Kidney glomerular epithelial cell (primary cell): ENCODE data around the gene MYBPHL.
A peak's percentile ranks its signal among the peaks of the same experiment; 100 is the strongest.

ENCODE experiments used
- DNase-seq: peaks from one replicate; lab custom pipeline; 2025; lab: John Stamatoyannopoulos, UW

MYBPHL gene

DNA sequence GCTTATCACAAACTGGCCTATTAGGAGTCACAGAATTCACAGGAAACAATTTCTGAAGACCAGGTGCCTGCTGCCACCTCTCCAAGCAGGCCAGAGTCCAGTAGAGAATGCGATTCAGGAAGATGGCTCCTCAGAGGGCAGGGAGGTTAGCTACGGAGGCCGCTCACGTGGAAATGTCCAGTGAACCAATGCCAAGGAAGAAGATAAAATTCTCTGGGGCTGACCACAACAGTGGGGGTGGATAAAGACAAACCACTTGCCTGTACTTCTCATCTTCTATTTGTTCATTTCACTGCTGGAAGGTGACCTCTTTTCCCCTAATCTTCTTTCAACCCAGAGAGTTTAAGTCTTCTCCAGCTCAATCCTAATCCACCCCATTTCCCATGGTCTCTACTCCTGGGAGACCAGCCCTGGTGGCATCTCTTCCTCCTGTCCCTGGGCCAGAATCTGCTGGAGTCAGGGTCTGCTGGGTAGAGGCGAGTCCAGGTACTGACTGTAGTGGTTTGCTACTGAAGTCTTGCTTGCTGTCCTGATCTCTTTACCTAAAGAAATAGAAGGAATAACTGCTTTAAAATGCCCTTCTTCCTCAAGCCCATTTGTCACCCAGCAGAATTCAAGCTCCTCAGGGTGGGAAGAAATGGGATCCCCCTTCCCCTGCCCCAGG is 27.1 kb downstream of the MYBPHL start:
- DNase-seq: peak; percentile 12

GRCh38 chr1:109277434-109278204 is 29.2 kb downstream of the MYBPHL start:
- DNase-seq: peak; percentile 23

DNA sequence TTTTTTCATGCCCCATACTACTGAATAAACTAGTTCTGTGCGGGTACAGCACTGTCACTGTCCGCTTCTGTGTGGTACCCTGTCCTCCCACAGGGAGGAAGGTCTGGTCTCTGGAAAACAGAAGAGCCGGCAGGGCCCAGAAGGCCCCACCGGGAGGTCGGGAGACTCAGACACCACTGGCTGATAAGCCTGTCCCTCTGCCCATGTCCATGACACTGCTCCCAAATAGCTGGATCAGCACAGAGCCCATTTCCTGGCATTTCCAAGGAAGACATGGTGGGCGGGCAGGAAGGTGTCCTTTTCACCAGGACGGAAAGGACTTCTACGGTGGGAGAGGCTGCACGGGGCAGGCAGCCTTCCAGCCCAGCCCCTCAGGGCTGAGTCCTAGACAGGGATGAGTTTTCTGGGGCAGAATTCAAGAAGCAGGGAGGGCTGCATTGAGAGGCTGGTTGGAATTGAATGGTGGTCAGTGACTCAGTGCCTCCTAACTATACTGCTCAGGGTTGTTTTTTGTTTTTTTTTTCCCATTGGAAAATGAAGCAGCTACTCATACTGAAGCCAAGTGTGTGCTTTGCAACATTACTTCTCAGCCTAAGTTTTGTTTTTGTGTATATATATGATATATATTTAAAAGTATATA is 31.0 kb downstream of the MYBPHL start:
- DNase-seq: peak; percentile 31

GRCh38 chr1:109274533-109275476 is 32.0 kb downstream of the MYBPHL start:
- peak; percentile 90 for DNase-seq

DNA sequence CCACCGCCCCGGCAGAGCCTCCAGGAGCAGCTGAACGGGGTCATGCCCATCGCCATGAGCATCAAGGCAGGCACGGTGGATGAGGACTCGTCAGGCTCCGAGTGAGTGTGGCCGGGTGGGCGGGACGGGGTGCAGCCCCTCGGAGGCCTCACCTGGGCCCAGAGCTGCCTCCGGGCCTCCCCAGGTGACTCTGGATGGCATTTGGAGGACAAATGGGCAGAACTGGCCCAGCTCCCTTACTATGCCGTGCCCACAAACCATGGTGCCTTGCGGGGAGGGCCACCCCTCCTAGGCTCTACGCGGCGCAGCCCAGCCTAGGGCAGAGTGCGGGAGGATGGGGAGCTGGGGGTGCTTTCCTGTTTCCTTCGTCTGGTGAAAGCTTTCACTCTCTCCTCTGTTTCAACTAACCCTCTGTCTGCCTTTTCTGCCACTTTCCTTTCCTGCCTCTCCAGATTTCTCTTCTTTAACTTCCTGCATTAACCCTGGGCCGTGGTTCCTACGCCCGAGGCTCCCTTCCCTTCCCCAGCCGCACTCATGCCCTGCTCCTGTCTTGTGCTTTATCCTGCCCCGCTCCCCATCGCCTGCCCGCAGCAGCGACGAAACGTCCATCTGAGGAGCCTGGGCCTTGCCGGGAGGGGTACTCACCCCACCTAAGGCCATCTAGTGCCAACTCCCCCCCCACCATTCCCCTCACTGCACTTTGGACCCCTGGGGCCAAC is 33.1 kb downstream of the MYBPHL start:
- no peak for DNase-seq

GRCh38 chr1:109272831-109273547 is 33.8 kb downstream of the MYBPHL start:
- DNase-seq: no peak

DNA sequence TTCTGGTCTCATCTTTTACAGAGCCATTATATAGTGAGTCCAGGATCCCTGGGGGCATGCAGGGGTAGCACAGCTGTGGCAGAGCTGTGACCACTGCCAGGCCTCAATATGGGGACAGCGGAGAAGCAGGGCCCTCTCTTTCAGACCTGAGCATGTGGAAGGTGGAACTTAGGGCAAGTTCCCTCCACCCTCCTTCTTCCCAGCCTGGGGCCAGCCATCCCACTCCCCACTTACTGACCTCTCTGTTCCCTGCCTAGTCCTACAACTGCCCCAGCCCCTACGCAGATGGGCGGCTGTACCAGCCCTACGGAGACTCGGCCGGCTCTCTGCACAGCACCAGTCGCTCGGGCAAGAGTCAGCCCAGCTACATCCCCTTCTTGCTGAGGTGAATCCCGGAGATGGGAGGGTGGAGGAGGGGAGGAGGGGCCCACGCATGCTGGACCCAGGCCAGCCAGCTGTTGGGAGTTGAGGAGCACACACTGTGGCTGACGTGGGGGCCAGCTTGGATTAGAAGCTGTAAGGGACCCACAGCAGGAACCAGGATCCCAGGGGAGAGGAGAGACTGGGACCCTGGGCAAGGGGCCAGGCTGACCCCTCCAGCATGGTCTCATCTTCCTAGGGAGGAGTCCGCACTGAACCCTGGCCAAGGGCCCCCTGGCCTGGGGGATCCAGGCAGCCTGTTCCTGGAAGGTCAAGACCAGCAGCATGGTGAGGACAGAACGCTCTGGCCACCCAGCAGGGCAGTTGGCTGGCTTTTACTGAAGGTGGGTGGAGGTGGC is 34.6 kb downstream of the MYBPHL start:
- no peak for DNase-seq

DNA sequence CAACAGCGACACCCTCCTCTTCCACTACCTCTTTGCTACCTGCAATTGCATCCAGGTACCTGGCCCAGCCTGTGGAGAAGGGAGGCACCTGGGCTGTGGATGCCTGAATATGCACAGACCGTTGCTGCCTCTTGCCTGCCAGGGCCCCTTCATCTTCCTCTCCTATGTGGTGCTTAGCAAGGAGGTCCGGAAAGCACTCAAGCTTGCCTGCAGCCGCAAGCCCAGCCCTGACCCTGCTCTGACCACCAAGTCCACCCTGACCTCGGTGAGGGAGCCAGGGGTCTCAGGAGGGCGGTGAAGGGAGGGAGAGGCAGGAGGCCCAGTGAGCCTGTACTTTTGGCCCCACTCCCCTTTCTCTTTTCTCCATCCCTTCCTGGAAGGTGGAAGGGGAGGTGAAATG is 35.4 kb downstream of the MYBPHL start:
- DNase-seq: no peak

GRCh38 chr1:109270623-109271317 is 36.0 kb downstream of the MYBPHL start:
- no peak for DNase-seq

- DNase-seq: no peak
These were observed 36.7 kb downstream of the MYBPHL start for GRCh38 chr1:109269981-109270622.

- no peak for DNase-seq
These were observed 37.4 kb downstream of the MYBPHL start for GRCh38 chr1:109269212-109269980.

- no peak for DNase-seq
These were observed 38.2 kb downstream of the MYBPHL start for GRCh38 chr1:109268431-109269211.

DNA sequence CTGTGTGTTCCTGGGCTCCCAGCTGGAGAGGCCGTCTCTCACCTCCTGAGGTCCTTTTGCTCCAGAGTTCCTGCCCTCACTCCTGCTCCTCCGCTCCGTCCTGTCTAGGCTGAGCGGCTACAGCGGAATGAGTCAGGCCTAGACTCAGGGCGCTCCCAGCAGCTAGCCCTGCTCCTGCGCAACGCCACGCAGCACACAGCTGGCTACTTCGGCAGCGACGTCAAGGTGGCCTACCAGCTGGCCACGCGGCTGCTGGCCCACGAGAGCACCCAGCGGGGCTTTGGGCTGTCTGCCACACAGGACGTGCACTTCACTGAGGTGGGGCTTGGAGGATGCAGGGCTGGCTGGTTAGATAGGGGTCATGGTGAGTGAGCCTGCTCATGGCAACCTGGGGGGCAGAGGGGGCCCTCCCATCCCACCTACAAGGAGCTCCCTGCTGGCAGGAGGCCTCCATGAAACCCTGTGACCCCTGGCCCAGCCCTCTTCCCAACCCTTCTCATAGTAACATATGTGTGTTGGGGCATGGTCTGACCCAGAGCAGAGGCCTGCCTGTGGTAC is 39.0 kb downstream of the MYBPHL start:
- DNase-seq: no peak

DNA sequence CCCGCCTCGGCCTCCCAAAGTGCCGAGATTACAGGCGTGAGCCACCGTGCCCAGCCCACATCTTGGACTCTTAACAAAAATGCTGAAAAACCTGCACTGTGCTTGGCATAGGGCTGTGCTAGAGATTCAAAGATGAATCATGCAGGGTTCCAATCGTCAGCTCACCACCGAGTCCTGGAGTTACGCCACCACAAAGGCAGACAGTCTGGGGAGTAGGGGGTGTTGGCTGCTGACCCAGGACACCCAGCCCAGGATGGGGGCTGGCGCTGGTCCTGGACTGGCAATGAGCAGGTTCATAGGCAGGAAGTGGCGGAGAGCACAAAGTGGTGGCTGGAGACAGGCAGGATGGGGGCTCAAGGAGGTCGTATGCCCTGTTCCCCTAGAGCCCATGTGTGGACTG is 39.8 kb downstream of the MYBPHL start:
- DNase-seq: no peak

- no peak for DNase-seq
These were observed 41.0 kb downstream of the MYBPHL start for GRCh38 chr1:109265741-109266330.

DNA sequence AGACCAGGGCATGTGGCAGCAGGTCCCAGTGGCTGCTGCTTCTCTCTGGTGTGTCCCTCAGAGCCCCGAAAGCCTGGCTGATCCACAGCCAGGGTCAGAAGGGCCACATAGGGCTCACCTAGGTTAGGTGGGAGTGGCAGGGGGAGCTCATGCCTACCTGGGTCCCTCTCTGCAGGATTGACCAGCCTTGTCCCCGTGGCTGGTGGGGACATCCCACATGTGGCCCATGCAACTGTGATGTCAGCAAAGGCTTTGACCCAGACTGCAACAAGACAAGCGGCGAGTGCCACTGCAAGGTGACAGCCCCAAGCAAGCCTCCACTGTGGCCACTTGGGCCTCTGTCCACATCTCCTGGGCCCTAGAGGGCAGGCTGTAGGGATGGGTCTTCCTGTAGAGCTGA is 41.8 kb downstream of the MYBPHL start:
- no peak for DNase-seq

DNA sequence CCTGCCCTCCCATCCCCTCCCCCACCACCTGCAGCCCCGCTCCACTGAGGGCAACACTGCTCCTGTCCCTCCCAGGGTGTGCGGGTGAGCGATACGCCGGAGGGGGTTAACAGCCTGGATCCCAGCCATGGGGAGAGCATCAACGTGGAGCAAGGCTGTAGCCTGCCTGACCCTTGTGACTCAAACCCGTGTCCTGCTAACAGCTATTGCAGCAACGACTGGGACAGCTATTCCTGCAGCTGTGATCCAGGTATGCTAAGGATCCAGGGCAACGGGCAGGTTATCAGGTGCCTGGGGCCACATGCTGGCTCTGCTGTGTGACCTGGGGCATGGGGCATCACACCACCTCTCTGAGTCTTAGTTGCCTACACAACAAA is 42.4 kb downstream of the MYBPHL start:
- no peak for DNase-seq
